H1 (cell line): ENCODE results near the gene GRM5. TPM values are rescaled to one million over a fixed set of nuclear protein-coding genes. Genes with fewer than 3 reads are reported as not detected.

Experiments
- CTCF ChIA-PET: fragments of 300-600 bp; sonication (Branson Sonifier 250); formaldehyde crosslinking; loops from one replicate; lab custom pipeline; 2021; ENCODE audit not compliant: partially characterized antibody; lab: Charles Lee
- POLR2A ChIA-PET: fragments of 300-600 bp; sonication (Branson Sonifier 250); formaldehyde crosslinking; loops from one replicate; lab custom pipeline; 2021; ENCODE audit warnings: inconsistent platforms; ENCODE audit not compliant: partially characterized antibody; lab: Charles Lee
- DNase-seq, 2 experiments: peaks; one replicate each; pipeline versions ENCODE4 v3.0.0 to v3.0.0-alpha.2; 2010 to 2022; ENCODE audit warnings: low spot score in 2 of 2, low read depth in 1 of 2, mixed read lengths in 1 of 2
- FAIRE-seq: peaks from 2 replicates; lab custom pipeline; 2011; peaks lifted over from hg19 to GRCh38; lab: Jason Lieb, UNC
- H2AFZ ChIP-seq: 2 replicates; pipeline ENCODE4 v1.8.1; 2012; ENCODE audit warnings: low read length, inconsistent platforms
- H2AK5ac ChIP-seq: 2 replicates; pipeline ENCODE4 v1.6.1; 2013; ENCODE audit warnings: low read depth, low read length
- H2BK120ac ChIP-seq: replicated peaks from 2 replicates; pipeline ENCODE3; 2013; ENCODE audit warnings: low read depth, low read length, inconsistent platforms
- H2BK12ac ChIP-seq: 2 replicates; pipeline ENCODE4 v1.6.1; 2013; ENCODE audit warnings: low read depth, low read length
- H2BK15ac ChIP-seq: 2 replicates; pipeline ENCODE4 v1.6.1; 2013; ENCODE audit warnings: low read length
- H2BK20ac ChIP-seq: 2 replicates; pipeline ENCODE4 v1.6.1; 2013; ENCODE audit warnings: low read length
- H2BK5ac ChIP-seq: 2 replicates; pipeline ENCODE4 v1.6.1; 2013; ENCODE audit warnings: low read depth, low read length
- H3K14ac ChIP-seq: 2 replicates; pipeline ENCODE4 v1.6.1; 2013; ENCODE audit warnings: inconsistent platforms; ENCODE audit not compliant: insufficient read length
- H3K18ac ChIP-seq: 2 replicates; pipeline ENCODE4 v1.6.1; 2013; ENCODE audit warnings: low read length; ENCODE audit errors: extremely low read depth
- H3K23ac ChIP-seq: 2 replicates; pipeline ENCODE4 v1.6.1; 2013; ENCODE audit warnings: inconsistent platforms; ENCODE audit not compliant: insufficient read length
- H3K23me2 ChIP-seq: 2 replicates; pipeline ENCODE4 v1.6.1; 2013; ENCODE audit warnings: low read depth, low read length
- H3K27ac ChIP-seq: 2 replicates; pipeline ENCODE4 v1.6.1; 2011; ENCODE audit warnings: low read depth, low read length, inconsistent platforms
- H3K27me3 ChIP-seq, 4 experiments: replicated peaks in 1 of 4; 1 replicate in 1 of 4; 2 replicates in 3 of 4; pipeline versions ENCODE4 v1.6.1 to v1.8.1; 2011 to 2013; ENCODE audit warnings: low read length in 3 of 4, mild to moderate bottlenecking in 3 of 4, inconsistent platforms in 2 of 4, mixed read lengths in 2 of 4, moderate library complexity in 1 of 4; ENCODE audit not compliant: control insufficient read depth in 3 of 4, insufficient read depth in 3 of 4; ENCODE audit errors: extremely low read depth in 1 of 4
- H3K36me3 ChIP-seq, 4 experiments: 2 replicates each; pipeline versions ENCODE4 v1.6.1 to v1.8.1; 2011 to 2013; ENCODE audit warnings: mild to moderate bottlenecking in 4 of 4, low read length in 3 of 4, moderate library complexity in 2 of 4, control low read depth in 1 of 4, inconsistent platforms in 1 of 4; ENCODE audit not compliant: insufficient read depth in 4 of 4, control insufficient read depth in 2 of 4
- H3K4ac ChIP-seq: replicated peaks from 2 replicates; pipeline ENCODE3; 2013; ENCODE audit warnings: low read length, low read depth, mixed read lengths, inconsistent platforms; ENCODE audit not compliant: insufficient read length
- H3K4me1 ChIP-seq, 4 experiments: replicated peaks in 1 of 4; 1 replicate in 1 of 4; 2 replicates in 3 of 4; pipeline versions ENCODE4 v1.6.1 to v1.8.1; 2011 to 2013; ENCODE audit warnings: low read length in 3 of 4, inconsistent platforms in 2 of 4, mixed read lengths in 1 of 4; ENCODE audit not compliant: insufficient read depth in 4 of 4, control insufficient read depth in 3 of 4
- H3K4me2 ChIP-seq, 2 experiments: 2 replicates each; pipeline versions ENCODE4 v1.6.1 to v1.8.1; 2011 to 2013; ENCODE audit warnings: low read depth in 2 of 2, low read length in 2 of 2, control low read depth in 1 of 2, inconsistent platforms in 1 of 2, mild to moderate bottlenecking in 1 of 2; ENCODE audit not compliant: insufficient read depth in 1 of 2
- H3K4me3 ChIP-seq, 4 experiments: fragments of 200-600, 300-600 bp in 1 of 4; sonication (generic), shearing (Covaris generic), sonication (Bioruptor Twin) in 1 of 4; 2 replicates each; pipeline versions ENCODE4 v1.5.1 to v1.8.1; 2011 to 2016; ENCODE audit warnings: low read length in 4 of 4, low read depth in 3 of 4, control low read depth in 2 of 4, inconsistent platforms in 2 of 4, mild to moderate bottlenecking in 2 of 4, mixed read lengths in 1 of 4, moderate library complexity in 1 of 4; ENCODE audit not compliant: insufficient read depth in 2 of 4; ENCODE audit errors: extremely low read depth in 1 of 4
- H3K56ac ChIP-seq: replicated peaks from 2 replicates; pipeline ENCODE3; 2013; ENCODE audit warnings: low read depth, mild to moderate bottlenecking, mixed read lengths, low read length, inconsistent platforms; ENCODE audit not compliant: insufficient read length
- H3K79me1 ChIP-seq: 2 replicates; pipeline ENCODE4 v1.6.1; 2013; ENCODE audit warnings: low read depth, low read length, control low read depth
- H3K79me2 ChIP-seq, 2 experiments: 2 replicates each; pipeline versions ENCODE4 v1.6.1 to v1.8.1; 2012 to 2013; ENCODE audit warnings: low read length in 2 of 2, mild to moderate bottlenecking in 2 of 2, inconsistent platforms in 1 of 2; ENCODE audit not compliant: insufficient read depth in 2 of 2, control insufficient read depth in 1 of 2
- H3K9ac ChIP-seq, 4 experiments: replicated peaks in 1 of 4; 1 replicate in 1 of 4; 2 replicates in 3 of 4; pipeline versions ENCODE4 v1.6.1 to v1.8.1; 2011 to 2013; ENCODE audit warnings: low read depth in 3 of 4, low read length in 3 of 4, control low read depth in 2 of 4, mild to moderate bottlenecking in 2 of 4, moderate library complexity in 2 of 4, inconsistent platforms in 1 of 4; ENCODE audit errors: extremely low read depth in 1 of 4
- H3K9me3 ChIP-seq, 2 experiments: 2 replicates each; pipeline versions ENCODE4 v1.6.1 to v1.8.1; 2012 to 2013; ENCODE audit warnings: mild to moderate bottlenecking in 2 of 2, moderate library complexity in 2 of 2, control low read depth in 1 of 2, inconsistent platforms in 1 of 2, low read depth in 1 of 2, low read length in 1 of 2, mixed read lengths in 1 of 2; ENCODE audit not compliant: insufficient read depth in 2 of 2
- H4K20me1 ChIP-seq, 2 experiments: replicated peaks in 1 of 2; 2 replicates each; pipeline versions ENCODE3 to v1.8.1; 2011 to 2013; ENCODE audit warnings: inconsistent platforms in 2 of 2, low read length in 2 of 2, mild to moderate bottlenecking in 1 of 2; ENCODE audit not compliant: insufficient read depth in 2 of 2, control insufficient read depth in 1 of 2
- H4K5ac ChIP-seq: 2 replicates; pipeline ENCODE4 v1.6.1; 2013; ENCODE audit warnings: low read length, low read depth, mixed read lengths, inconsistent platforms; ENCODE audit not compliant: insufficient read length
- H4K8ac ChIP-seq: 2 replicates; pipeline ENCODE4 v1.8.0; 2013; ENCODE audit warnings: mild to moderate bottlenecking, moderate library complexity, low read length, inconsistent platforms; ENCODE audit not compliant: insufficient read depth; ENCODE audit errors: extremely low read depth
- H4K91ac ChIP-seq: replicated peaks from 2 replicates; pipeline ENCODE3; 2013; ENCODE audit warnings: low read length, mixed read lengths, inconsistent platforms; ENCODE audit not compliant: insufficient read length
- EGR1 ChIP-seq: IDR thresholded peaks from 2 replicates; pipeline ENCODE4 v1.6.1; 2011; ENCODE audit warnings: low read depth, low read length, borderline replicate concordance
- TEAD4 ChIP-seq: IDR thresholded peaks from 2 replicates; pipeline ENCODE4 v1.6.1; 2012; ENCODE audit warnings: low read depth, low read length, inconsistent platforms, mixed read lengths
- WGBS, 2 experiments: shearing (Covaris generic) in 1 of 2; methylation state at CpG; one replicate each; pipeline versions ENCODE4 v1.1.6 to v1.1.7; 2013 to 2015; ENCODE audit warnings: low lambda C conversion rate in 2 of 2, mixed read lengths in 2 of 2, inconsistent platforms in 1 of 2, low coverage in 1 of 2, missing lambda C conversion rate in 1 of 2; ENCODE audit not compliant: insufficient replicate concordance in 2 of 2, insufficient coverage in 1 of 2, insufficient read length in 1 of 2; ENCODE audit errors: extremely low coverage in 1 of 2, missing lambda C conversion rate in 1 of 2; 5-methylcytosine and 5-hydroxymethylcytosine counted together
- polyA plus RNA-seq, 7 experiments: library from polyadenylated mRNA; depleted of rRNA in 3 of 7; stranded (reverse) in 5 of 7; unstranded in 2 of 7; fragments of >200 nt in 5 of 7; fragments of 200-250 nt in 2 of 7; gene quantifications; 1 replicate in 5 of 7; 2 replicates in 1 of 7; 4 replicates in 1 of 7; pipeline versions ENCODE4 v1.2.1 to v1.2.3, GENCODE V29; 2011 to 2013; ENCODE audit warnings: missing spikeins in 2 of 7, mixed read lengths in 2 of 7
- total RNA-seq: library from RNA; stranded (reverse); fragmentation: NEBNext Ultra II Directional; extraction: Animal tissue kit (Norgen Biotek cat#: 25700); gene quantifications from 2 replicates; pipeline ENCODE4 v1.2.1, GENCODE V29; 2021

GRM5 gene
- total and polyA plus RNA-seq, 2 of the 8 experiments (the other 6 are each of a cell fraction or from before 2014, with no cell fraction given): 0.15 to 0.43 TPM

DNA sequence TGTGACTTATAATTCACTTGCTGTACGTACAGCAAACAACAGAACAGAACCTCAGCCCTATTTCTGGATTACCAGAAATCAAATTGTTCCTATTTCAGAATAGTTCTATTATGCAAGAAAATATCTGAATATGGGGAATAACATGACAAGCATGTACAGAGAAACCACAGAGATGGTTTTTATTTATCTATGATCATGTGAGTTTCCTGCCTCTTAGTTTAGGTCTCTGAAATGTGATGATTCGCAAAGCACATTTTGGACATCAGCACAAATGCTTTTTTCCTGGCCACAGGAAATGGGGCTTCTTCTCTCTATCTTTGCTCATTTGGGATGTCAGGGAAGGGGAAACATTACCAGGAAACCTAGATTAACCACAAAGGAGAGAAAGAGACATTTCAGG lies 461.5 kb downstream of the GRM5 start:
- Histone ChIP-seq H2BK15ac (no peak overlapping the region), H3K4me3 (no peak overlapping the region), H4K91ac (no peak overlapping the region), H3K23me2 (no peaks in the 10 kb centered on the region; the same call in 1 of the 2 replicates), H3K23ac (no peak overlapping the region), H2AK5ac (no peak overlapping the region), H3K14ac (no peak overlapping the region), H3K79me1 (no peaks in the 10 kb centered on the region), H3K56ac (no peak overlapping the region), H4K8ac (no peak overlapping the region), H3K36me3 (no peaks in the 10 kb centered on the region), H2BK12ac (no peak overlapping the region), H3K27ac (no peak overlapping the region), H3K9me3 (no peaks in the 10 kb centered on the region), H3K79me2 (no peaks in the 10 kb centered on the region), H3K4me2 (no peak overlapping the region), H2BK120ac (no peak overlapping the region), H2BK5ac (no peak overlapping the region), H3K27me3 (peaks cover 0 to 1% (median 0%) of the 10 kb centered on the region in 4 experiments; a peak in 1 of 7 replicates), H3K4ac (no peak overlapping the region), H2AFZ (no peak overlapping the region), H4K5ac (no peak overlapping the region), H2BK20ac (no peak overlapping the region), H3K9ac (no peak overlapping the region), H4K20me1 (no peaks in the 10 kb centered on the region), H3K18ac (no peak overlapping the region), H3K4me1 (no peaks in the 10 kb centered on the region)
- POLR2A ChIA-PET: no interaction called here
- TF ChIP-seq EGR1: no peak
- TF ChIP-seq TEAD4: no peak
- no peak for DNase-seq
- CTCF ChIA-PET: no interaction called here
- FAIRE-seq: no peak
- WGBS, 2 experiments: 91% methylated on average over 2 of the region's 2 CpGs; no CpG with 5 or more reads in 1 of the 2 experiments
